Endothelial cell of umbilical vein (primary cell): Measurements from ENCODE around the gene PDSS1. TPM values are rescaled to one million over a fixed set of nuclear protein-coding genes. Genes with fewer than 3 reads are reported as not detected.

Experiments used
- BruUV-seq: library from RNA; stranded (reverse); fragments of 400-500 nt; replicated peaks from 2 replicates; lab custom pipeline; 2021; lab: Mats Ljungman, UMichigan
- CTCF ChIA-PET: fragments of 300-600, 350-600 bp; sonication (Branson Sonifier 250); formaldehyde crosslinking; loops from one replicate; lab custom pipeline; 2021; ENCODE audit warnings: antibody characterized with exemption, inconsistent platforms; lab: Charles Lee
- POLR2A ChIA-PET: fragments of 300-600, 350-600 bp; sonication (Branson Sonifier 250); formaldehyde crosslinking; loops from one replicate; lab custom pipeline; 2021; ENCODE audit warnings: antibody characterized with exemption, inconsistent platforms; lab: Charles Lee
- DNase-seq: peaks from one replicate; pipeline ENCODE4 v3.0.0-alpha.2; 2011; ENCODE audit warnings: low read depth, low spot score
- FAIRE-seq: peaks from 2 replicates; lab custom pipeline; 2011; peaks lifted over from hg19 to GRCh38; lab: Jason Lieb, UNC
- H2AFZ ChIP-seq: 2 replicates; pipeline ENCODE4 v1.6.0; 2012; ENCODE audit warnings: low read depth, low read length, control low read depth, inconsistent platforms
- H3K27ac ChIP-seq: 2 replicates; pipeline ENCODE4 v1.5.1; 2011; ENCODE audit warnings: low read depth, mild to moderate bottlenecking, control low read depth, low read length, moderate library complexity; ENCODE audit not compliant: insufficient read depth
- H3K27me3 ChIP-seq, 2 experiments: 2 replicates each; pipeline versions ENCODE4 v1.6.0 to v1.6.1; 2011; ENCODE audit warnings: low read length in 2 of 2, mixed read lengths in 1 of 2; ENCODE audit not compliant: control insufficient read depth in 2 of 2, insufficient read depth in 2 of 2
- H3K36me3 ChIP-seq, 2 experiments: 2 replicates in 1 of 2; 3 replicates in 1 of 2; pipeline ENCODE4 v1.5.1; 2011; ENCODE audit warnings: low read length in 2 of 2, mild to moderate bottlenecking in 1 of 2, moderate library complexity in 1 of 2; ENCODE audit not compliant: control insufficient read depth in 2 of 2, insufficient read depth in 2 of 2; ENCODE audit errors: extremely low read depth in 1 of 2
- H3K4me1 ChIP-seq: 3 replicates; pipeline ENCODE4 v1.5.1; 2011; ENCODE audit warnings: mild to moderate bottlenecking, low read length; ENCODE audit not compliant: control insufficient read depth, insufficient read depth; ENCODE audit errors: extremely low read depth
- H3K4me2 ChIP-seq: 2 replicates; pipeline ENCODE4 v1.6.1; 2011; ENCODE audit warnings: low read length, control low read depth, mixed read lengths; ENCODE audit not compliant: insufficient read depth
- H3K4me3 ChIP-seq, 3 experiments: fragments of 200-600 bp in 1 of 3; sonication (generic), shearing (Covaris generic) in 1 of 3; replicated peaks in 1 of 3; 2 replicates each; pipeline ENCODE4 v1.5.1; 2011 to 2016; ENCODE audit warnings: control low read depth in 3 of 3, low read length in 3 of 3, mild to moderate bottlenecking in 2 of 3, inconsistent platforms in 1 of 3, low read depth in 1 of 3, moderate library complexity in 1 of 3; ENCODE audit not compliant: insufficient read depth in 1 of 3
- H3K79me2 ChIP-seq: 2 replicates; pipeline ENCODE4 v1.6.0; 2012; ENCODE audit warnings: low read length, inconsistent platforms; ENCODE audit not compliant: control insufficient read depth, insufficient read depth
- H3K9ac ChIP-seq: replicated peaks from 2 replicates; pipeline ENCODE3; 2011; ENCODE audit warnings: low read length, control low read depth; ENCODE audit not compliant: insufficient read depth; ENCODE audit errors: extremely low read depth
- H3K9me1 ChIP-seq: replicated peaks from 3 replicates; pipeline ENCODE4 v1.6.0; 2011; ENCODE audit warnings: mild to moderate bottlenecking, low read length; ENCODE audit not compliant: control insufficient read depth, insufficient read depth; ENCODE audit errors: extremely low read depth
- H3K9me3 ChIP-seq: replicated peaks from 2 replicates; pipeline ENCODE4 v1.5.1; 2012; ENCODE audit warnings: low read length, inconsistent platforms; ENCODE audit not compliant: control insufficient read depth, insufficient read depth
- H4K20me1 ChIP-seq: replicated peaks from 2 replicates; pipeline ENCODE3; 2011; ENCODE audit warnings: mild to moderate bottlenecking, low read length; ENCODE audit not compliant: control insufficient read depth, insufficient read depth; ENCODE audit errors: extremely low read depth
- EZH2 ChIP-seq: IDR thresholded peaks from 2 replicates; pipeline ENCODE4 v1.6.1; 2012; ENCODE audit warnings: borderline replicate concordance, low read depth, mild to moderate bottlenecking, moderate library complexity, low read length, inconsistent platforms; ENCODE audit not compliant: severe bottlenecking
- FOS ChIP-seq: IDR thresholded peaks from 2 replicates; pipeline ENCODE4 v1.6.1; 2011; ENCODE audit warnings: mild to moderate bottlenecking, low read length, moderate library complexity, borderline replicate concordance; ENCODE audit not compliant: insufficient read depth
- GATA2 ChIP-seq: IDR thresholded peaks from 2 replicates; pipeline ENCODE4 v1.7.0; 2011; ENCODE audit warnings: low read depth, mild to moderate bottlenecking, moderate library complexity, mixed read lengths, low read length; ENCODE audit not compliant: insufficient read length, insufficient read depth
- JUN ChIP-seq: IDR thresholded peaks from 2 replicates; pipeline ENCODE4 v1.6.1; 2011; ENCODE audit warnings: borderline replicate concordance, low read depth; ENCODE audit not compliant: insufficient read length, insufficient read depth
- MYC ChIP-seq: IDR thresholded peaks from one replicate; pipeline ENCODE4 v1.6.1; 2011; ENCODE audit warnings: mild to moderate bottlenecking, low read depth, low read length
- POLR2A ChIP-seq: IDR thresholded peaks from 2 replicates; pipeline ENCODE4 v1.6.1; 2012; ENCODE audit warnings: low read depth, mild to moderate bottlenecking, control low read depth, low read length
- POLR2AphosphoS5 ChIP-seq: IDR thresholded peaks from 2 replicates; pipeline ENCODE4 v1.6.1; 2012; ENCODE audit warnings: low read depth, mild to moderate bottlenecking, control low read depth, low read length, moderate library complexity; ENCODE audit not compliant: insufficient read depth
- dilution Hi-C: fragments of 300-500 bp; cut with MboI; formaldehyde crosslinking; loops from one replicate; pipeline ENCODE4 v1.15.0; 2019; ENCODE audit warnings: low sequenced_read_pairs; ENCODE audit not compliant: extremely low pct_ligation_motif_present
- intact Hi-C: fragments of 100-400 bp; cut with micrococcal nuclease; formaldehyde crosslinking; loops from one replicate; pipeline ENCODE4 v1.10.0; 2022
- polyA plus RNA-seq, 4 experiments: library from polyadenylated mRNA; depleted of rRNA in 3 of 4; stranded (reverse) in 3 of 4; unstranded in 1 of 4; fragments of >200 nt; gene quantifications; 2 replicates each; pipeline versions ENCODE4 v1.2.1 to v1.2.3, GENCODE V29; 2011 to 2012; ENCODE audit warnings: missing spikeins in 1 of 4
- total RNA-seq: library from RNA; stranded (reverse); gene quantifications from 2 replicates; pipeline ENCODE4 v1.2.3, GENCODE V29; 2021
- TF ChIP-seq, protein P1 (sequence below): IDR thresholded peaks from 2 replicates; pipeline ENCODE4 v1.6.1; 2011; ENCODE audit not compliant: insufficient read depth, insufficient read length
- TF ChIP-seq, protein P2 (sequence below), 2 donors: IDR thresholded peaks; 1 replicate in 1 of 2; 2 replicates in 1 of 2; pipeline ENCODE4 v1.5.1; 2011; ENCODE audit warnings: low read length in 2 of 2, mild to moderate bottlenecking in 2 of 2, moderate library complexity in 2 of 2, control low read depth in 1 of 2, inconsistent platforms in 1 of 2, low read depth in 1 of 2; ENCODE audit not compliant: insufficient read depth in 1 of 2; ENCODE audit errors: extremely low read depth in 1 of 2

Gene PDSS1
- total and polyA plus RNA-seq, 2 donors (not counting 3 experiments of a cell fraction or from before 2014, with no cell fraction given), result 9.1 to 11.3 TPM

DNA sequence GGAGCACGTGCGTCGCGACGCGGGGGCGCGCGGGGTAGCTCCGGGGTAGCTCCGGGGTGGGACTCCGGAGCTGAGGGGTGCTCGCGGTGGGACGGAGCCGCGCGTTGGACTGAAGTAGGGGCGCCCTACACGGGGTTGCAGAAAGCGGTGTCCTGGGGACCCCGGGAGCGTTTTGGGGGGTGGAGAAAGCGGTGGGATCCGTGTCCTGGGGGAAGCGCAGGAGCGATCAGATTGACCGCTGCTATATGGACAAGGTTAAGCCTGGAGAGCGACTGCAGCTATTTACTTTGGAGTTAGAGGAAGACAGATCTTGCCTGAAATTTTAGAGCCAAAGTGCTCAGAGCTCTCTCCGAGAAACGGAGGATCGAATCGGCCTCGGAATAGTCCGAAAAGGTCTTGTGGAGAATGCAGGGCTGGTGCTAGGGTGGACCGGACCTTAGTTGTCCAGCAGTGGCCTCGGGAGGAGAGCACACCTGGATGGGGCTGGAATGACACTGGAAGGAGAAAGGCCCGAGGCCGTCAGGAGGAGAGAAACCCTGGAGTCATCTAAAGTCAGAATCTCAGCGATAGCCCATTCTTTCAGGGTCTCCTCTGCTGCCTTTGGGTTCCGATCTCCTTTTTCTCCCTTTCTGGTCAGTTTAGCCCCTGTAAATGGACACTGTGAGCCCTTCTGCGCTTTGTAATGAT is 564 bp downstream of the PDSS1 start:
- Histone ChIP-seq H2AFZ (peak overlapping the region; percentile 88), H3K79me2 (peaks cover 53% of the 10 kb centered on the region), H4K20me1 (no peaks in the 10 kb centered on the region), H3K9ac (peak overlapping the region; percentile 66), H3K27me3 (no peaks in the 10 kb centered on the region), H3K36me3 (no peaks in the 10 kb centered on the region), H3K4me3 (peak overlapping the region; percentile 64 to 91 (median 89)), H3K9me1 (no peaks in the 10 kb centered on the region), H3K4me1 (peaks cover 10% of the 10 kb centered on the region), H3K27ac (peak overlapping the region; percentile 55), H3K4me2 (peak overlapping the region; percentile 96), H3K9me3 (no peaks in the 10 kb centered on the region)
- no TSS peak for BruUV-seq
- peak; percentile 10 for DNase-seq
- intact Hi-C loops, result loop anchor here (1.0 to 5.0 kb wide), 2 partner anchors 162 to 544 kb away; partner anchors contain the start of genes ABI1 and ACBD5
- POLR2A ChIA-PET, result no interaction called here
- dilution Hi-C loops, result no loop called here
- peak; percentile 62 for FAIRE-seq
- CTCF ChIA-PET, result interaction anchor here (1.1 to 1.5 kb wide), 2 partner anchors 28 to 163 kb away, joined by 4 read pairs; partner anchors contain the start of gene ABI1
- TF ChIP-seq MYC (no peak), FOS (no peak), JUN (no peak), GATA2 (no peak), POLR2AphosphoS5 (no peak), POLR2A (no peak), EZH2 (no peak)
- TF ChIP-seq, protein P1, sequence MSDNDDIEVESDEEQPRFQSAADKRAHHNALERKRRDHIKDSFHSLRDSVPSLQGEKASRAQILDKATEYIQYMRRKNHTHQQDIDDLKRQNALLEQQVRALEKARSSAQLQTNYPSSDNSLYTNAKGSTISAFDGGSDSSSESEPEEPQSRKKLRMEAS, result no peak
- TF ChIP-seq, protein P2, sequence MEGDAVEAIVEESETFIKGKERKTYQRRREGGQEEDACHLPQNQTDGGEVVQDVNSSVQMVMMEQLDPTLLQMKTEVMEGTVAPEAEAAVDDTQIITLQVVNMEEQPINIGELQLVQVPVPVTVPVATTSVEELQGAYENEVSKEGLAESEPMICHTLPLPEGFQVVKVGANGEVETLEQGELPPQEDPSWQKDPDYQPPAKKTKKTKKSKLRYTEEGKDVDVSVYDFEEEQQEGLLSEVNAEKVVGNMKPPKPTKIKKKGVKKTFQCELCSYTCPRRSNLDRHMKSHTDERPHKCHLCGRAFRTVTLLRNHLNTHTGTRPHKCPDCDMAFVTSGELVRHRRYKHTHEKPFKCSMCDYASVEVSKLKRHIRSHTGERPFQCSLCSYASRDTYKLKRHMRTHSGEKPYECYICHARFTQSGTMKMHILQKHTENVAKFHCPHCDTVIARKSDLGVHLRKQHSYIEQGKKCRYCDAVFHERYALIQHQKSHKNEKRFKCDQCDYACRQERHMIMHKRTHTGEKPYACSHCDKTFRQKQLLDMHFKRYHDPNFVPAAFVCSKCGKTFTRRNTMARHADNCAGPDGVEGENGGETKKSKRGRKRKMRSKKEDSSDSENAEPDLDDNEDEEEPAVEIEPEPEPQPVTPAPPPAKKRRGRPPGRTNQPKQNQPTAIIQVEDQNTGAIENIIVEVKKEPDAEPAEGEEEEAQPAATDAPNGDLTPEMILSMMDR (IDR thresholded peaks at IDR 0.05; ENCODE audit: extremely low read depth in 1 of 2, insufficient read depth in 1 of 2, low read depth in 1 of 2, low read length in 2 of 2), result no peak
